Stimulated activated CD8-positive, alpha-beta memory T cell treated with anti-CD3 and anti-CD28 coated beads, Interleukin-7, amount 100 ng/mL, for 24 hours (primary cell): Measurements from ENCODE around the gene GLIS1.

Source experiments
- DNase-seq: peaks from one replicate; pipeline ENCODE4 v3.0.0-alpha.2; 2020; ENCODE audit warnings: low read depth

The GLIS1 gene

DNA sequence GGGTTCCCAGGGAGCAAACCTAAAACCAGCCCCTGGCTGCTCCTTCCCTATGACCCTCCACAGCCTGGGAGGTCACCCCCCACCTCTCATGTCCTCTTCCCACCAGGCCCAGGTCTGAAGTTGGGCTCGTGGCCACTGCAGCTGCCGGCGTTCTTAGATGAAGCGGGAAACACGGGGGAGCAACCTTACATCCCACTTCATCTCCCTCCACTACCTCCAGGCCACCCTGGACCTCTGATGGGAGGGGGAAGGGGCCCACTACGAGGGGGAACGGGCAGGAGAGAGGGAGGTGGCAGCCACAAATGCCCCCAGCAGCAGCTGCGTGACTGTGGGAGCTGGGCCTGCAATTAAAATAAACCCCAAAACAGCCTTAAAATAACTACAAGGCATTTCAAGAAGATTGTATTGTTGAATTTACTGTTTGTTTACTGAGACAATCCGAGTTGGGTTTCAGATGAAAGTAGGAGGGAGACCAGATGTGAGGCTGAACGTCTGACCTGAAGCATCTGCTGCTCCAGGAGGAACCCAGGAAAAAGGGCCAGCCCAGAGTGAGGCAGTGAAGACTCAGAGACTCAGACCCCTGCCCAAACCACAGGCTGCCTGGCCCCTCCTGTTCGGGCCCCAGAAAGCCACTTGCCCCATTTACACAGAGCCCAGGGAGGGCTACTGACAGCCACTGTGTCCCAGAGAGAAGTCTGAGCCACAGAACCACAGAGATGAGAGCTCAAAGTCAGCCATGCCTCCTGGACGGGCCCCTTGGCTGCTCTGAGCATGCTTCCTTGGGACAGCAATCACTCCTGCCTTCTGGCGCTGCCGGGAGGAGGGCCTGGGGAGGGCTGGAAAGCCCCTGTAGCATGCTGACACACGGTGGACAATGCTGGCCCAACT lies 59.8 kb downstream of the GLIS1 start:
- no peak for DNase-seq

DNA sequence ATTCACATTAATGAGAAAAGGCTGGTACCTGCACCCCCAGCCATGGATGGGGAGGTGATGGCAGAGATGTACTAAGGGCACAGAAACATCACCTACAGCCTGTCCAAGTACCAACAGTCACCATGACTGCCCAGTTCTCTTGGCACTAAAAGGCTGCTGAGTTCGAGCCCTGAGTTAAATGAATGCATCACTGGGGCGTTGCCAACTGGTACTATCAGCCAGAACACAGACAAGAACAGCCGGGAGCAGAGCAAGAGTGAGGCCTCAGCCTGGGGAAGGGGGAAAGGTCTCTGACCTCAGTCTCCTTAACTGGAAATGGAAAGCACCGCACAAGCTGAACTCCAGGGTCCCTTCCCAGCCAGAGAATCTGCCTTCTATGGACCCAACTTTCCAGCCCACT lies 60.5 kb downstream of the GLIS1 start:
- DNase-seq: no peak

GRCh38 chr1:53678046-53678445 lies 60.9 kb downstream of the GLIS1 start:
- no peak for DNase-seq

DNA sequence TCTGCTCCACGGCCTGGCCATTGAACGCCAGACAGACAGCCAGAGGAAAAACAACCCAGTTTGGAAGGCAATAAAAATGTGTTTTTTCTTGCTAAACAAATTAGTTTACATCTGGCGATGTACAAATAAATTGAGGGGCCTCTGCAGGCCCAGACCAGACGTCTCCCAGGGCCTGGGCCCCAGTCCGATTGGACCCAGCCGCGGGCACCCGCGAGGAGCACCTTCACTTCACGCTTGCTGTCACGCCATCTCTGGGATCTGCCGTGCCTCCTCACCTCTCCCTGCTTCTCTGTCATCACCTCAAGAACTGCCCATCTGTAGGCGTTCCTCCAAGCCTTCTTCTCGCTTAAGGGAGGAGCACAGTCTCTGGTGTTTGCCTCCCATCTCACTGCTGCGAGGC lies 61.5 kb downstream of the GLIS1 start:
- DNase-seq: no peak

GRCh38 chr1:53672785-53673184 lies 66.2 kb downstream of the GLIS1 start:
- DNase-seq: no peak

DNA sequence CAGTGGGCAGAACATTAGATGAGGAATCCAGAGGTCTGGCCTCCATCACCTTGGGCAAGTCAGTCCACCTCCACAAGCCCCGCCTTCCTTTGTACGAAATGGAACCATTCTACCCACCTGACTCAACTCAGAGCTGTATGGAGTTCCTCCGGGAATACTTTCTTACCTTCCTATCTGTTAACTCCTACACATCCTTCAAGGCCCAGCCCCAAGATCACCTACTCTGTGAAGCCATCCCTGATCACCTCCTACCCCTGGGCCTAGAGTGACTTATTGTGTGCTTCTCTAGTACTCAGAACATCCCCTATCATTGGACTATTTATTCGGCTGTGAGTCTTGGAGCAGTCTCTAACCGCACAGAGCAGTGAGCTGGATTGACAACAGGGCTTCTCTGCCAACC lies 66.7 kb downstream of the GLIS1 start:
- no peak for DNase-seq

DNA sequence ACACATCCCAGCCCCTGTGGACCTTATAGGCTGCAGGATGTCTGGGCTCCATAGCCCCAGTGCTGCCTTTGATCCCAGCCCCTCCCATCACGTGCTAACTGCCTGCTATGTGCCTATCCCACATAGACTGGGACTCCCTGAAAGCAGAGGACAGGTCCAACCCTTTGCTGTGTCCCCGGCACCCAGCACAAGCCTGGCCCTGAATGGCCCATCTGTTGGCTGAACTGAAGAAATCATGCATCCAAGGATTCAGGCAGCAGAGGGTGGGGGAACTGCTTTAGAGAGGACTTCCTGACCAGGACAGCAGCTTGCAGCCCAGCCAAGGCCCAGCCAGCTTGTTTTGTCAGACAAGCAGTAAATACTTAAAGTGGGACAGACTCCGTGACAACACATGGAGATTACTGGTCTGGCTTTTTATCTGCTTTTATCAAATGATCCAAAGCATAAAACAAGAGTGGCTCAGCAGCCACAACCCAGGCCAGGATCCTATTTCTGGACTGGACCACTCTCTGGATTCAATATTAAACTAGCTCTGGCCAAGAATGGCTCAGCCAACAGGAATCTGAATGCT lies 69.3 kb downstream of the GLIS1 start:
- DNase-seq: no peak

DNA sequence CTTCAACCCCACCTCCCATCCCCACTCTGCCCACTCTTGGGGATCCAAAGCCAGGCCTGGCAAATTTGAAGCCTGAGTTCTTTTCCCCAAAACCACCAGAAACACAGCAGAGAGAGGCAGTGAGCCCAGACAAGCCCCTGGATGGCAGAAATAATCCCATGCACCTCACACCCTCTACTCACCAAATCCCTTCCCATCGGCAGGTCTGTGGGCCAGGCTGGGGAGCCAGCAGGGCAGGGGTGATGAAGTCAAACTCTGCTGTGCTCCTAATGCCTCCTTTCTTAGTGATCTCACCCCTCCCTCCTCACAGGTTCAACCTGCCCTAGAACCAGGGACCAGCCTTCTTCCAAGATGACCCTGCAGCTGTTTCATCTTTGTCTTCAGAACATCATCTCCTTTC lies 72.4 kb downstream of the GLIS1 start:
- DNase-seq: no peak

GRCh38 chr1:53665996-53666395 lies 73.0 kb downstream of the GLIS1 start:
- no peak for DNase-seq

GRCh38 chr1:53663529-53664300 lies 75.2 kb downstream of the GLIS1 start:
- DNase-seq: no peak

- no peak for DNase-seq
Observed at GRCh38 chr1:53662951-53663350, 76.0 kb downstream of the GLIS1 start.

DNA sequence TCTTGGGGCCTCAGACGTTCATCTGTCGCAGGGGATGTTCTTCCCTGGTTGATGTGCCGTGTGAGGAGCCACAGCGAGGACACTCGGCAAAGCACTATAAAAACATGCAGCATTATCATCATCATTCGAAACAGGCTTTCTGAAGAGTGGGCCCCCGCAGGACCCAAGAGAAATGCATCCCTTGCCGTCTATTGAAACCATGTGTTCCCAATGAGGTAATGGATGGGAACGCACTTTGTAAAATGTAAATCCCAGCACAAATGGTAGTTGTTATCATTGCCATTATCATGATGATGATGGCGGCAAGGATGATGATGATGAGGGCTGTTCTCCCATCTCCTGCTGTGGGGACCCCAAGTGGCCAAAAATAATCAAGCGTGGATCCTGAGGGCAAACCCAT lies 76.8 kb downstream of the GLIS1 start:
- DNase-seq: no peak

- no peak for DNase-seq
Observed at GRCh38 chr1:53661496-53661895, 77.5 kb downstream of the GLIS1 start.

GRCh38 chr1:53660666-53661065 lies 78.3 kb downstream of the GLIS1 start:
- no peak for DNase-seq

- DNase-seq: no peak
Observed at GRCh38 chr1:53659436-53659835, 79.5 kb downstream of the GLIS1 start.

DNA sequence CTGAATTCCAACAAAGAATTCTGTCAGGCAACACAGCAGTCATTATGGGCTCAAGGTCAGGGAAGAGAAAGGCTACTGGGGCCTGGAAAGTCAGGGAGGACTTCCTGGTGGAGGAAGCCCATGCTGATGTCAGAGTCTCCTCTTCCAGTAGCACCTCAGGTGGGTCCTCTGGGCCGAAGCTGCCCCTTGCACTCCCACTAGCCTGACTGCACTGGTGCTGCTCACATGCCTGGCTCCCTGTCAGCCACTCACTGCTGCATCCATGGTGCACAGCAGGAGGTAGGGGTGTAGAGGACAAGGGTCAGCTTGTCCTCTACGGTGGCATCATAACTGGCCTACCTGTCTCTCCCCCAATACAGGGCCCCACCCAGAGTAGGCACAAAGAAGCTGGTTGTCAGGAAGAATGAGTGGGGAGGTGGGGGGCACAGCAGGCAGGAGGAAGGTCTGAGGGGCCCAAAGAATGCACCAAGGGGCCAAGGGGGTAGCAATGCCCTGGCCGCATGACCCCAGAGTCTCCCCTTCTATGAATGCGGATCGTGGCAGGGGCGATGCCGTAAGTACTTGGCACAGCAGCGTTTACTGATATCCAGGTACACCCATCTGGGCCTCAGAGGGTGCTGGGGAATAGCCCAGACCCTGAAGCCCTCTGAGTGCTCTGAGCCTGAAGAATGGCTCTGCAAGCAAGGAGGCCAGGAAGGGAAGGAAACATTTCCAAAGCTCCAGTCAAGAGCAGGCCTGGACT lies 80.3 kb downstream of the GLIS1 start:
- DNase-seq: no peak

GRCh38 chr1:53657891-53658396 lies 81.0 kb downstream of the GLIS1 start:
- DNase-seq: no peak

- DNase-seq: no peak
Observed at GRCh38 chr1:53657531-53657805, 81.5 kb downstream of the GLIS1 start.

- DNase-seq: no peak
Observed at GRCh38 chr1:53656747-53657530, 82.0 kb downstream of the GLIS1 start.

DNA sequence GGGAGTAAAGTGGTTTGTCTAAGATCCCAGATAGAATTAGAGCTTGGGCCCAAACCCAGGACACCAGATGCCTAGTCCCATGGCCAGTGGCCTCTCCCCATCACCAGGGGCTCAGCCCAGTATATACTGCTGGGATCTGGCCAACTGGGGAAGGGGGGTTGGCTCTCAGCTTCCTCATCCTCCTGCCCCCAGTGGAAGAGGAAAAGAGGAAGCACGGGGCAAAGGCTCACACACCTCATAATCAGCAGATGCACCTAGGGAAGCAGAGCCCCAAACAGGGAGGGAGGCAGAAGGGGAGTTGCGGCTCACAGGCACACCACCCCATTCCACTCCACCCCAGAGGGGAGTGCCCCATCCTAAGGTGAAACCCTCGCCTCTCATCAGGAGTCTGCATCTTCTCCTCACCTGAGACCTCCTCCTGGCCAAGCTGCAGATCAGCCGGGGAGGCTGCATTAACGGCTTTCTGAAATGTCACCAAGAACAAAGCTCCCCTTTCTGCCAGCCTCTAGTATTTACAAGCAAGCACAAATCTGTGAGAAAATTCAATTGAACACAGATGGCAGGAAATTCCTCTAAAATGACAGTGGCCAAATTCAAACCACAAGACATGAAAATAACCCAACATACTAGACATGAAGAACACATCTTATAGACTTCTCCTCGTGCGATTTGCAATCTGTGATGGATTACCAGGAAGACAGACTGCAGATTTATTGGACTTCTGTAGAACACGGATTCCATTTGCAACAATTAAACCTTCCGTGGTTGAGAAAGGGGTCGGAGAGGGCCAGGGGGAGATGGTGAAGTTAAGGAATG lies 82.8 kb downstream of the GLIS1 start:
- no peak for DNase-seq
